GM12875 (cell line): Measurements from ENCODE around the gene ALOXE3.
A peak's percentile ranks its signal among the peaks of the same experiment; 100 is the strongest.

Source experiments
- H3K4me3 ChIP-seq: one replicate; pipeline ENCODE4 v1.5.1; 2011; ENCODE audit warnings: low read depth, low read length, control low read depth
- CTCF ChIP-seq: IDR thresholded peaks from 2 replicates; pipeline ENCODE4 v1.5.1; 2011; ENCODE audit warnings: low read depth, mild to moderate bottlenecking, control low read depth, inconsistent platforms, low read length, moderate library complexity, borderline replicate concordance; ENCODE audit not compliant: insufficient read depth

Gene ALOXE3

GRCh38 chr17:8162233-8162996 lies 44.1 kb upstream of the ALOXE3 start, which contains the start of gene VAMP2:
Gene VAMP2, minus strand, starts transcription at chr17:8162948. Its CDS starts 69 bp downstream, at chr17:8162879.
- TF ChIP-seq CTCF = no peak
- H3K4me3 ChIP-seq = peak within 1 kb of the TSS; percentile 92

GRCh38 chr17:8161289-8162232 lies 43.2 kb upstream of the ALOXE3 start:
- peak overlapping the region; percentile 92 for H3K4me3 ChIP-seq
- TF ChIP-seq CTCF = no peak

- TF ChIP-seq CTCF = no peak
- H3K4me3 ChIP-seq = no peak overlapping the region
Observed at GRCh38 chr17:8160741-8161221, 42.5 kb upstream of the ALOXE3 start.

GRCh38 chr17:8160224-8160577 lies 41.9 kb upstream of the ALOXE3 start:
- H3K4me3 ChIP-seq = no peak overlapping the region
- no peak for TF ChIP-seq CTCF

GRCh38 chr17:8159459-8160223 lies 41.3 kb upstream of the ALOXE3 start:
- no peak overlapping the region for H3K4me3 ChIP-seq
- TF ChIP-seq CTCF = no peak

- TF ChIP-seq CTCF = no peak
- no peak overlapping the region for H3K4me3 ChIP-seq
Observed at GRCh38 chr17:8159032-8159400, 40.7 kb upstream of the ALOXE3 start.
